GM21786 (cell line): ENCODE measurements around the gene HEXD.
"Not testable (repeated sequence)": the region's sequence is repeated elsewhere in the genome, so short reads cannot be mapped to it uniquely, and the experiment has no call there.

Experiments used
- ATAC-seq: cut with Tn5 transposase; IDR thresholded peaks from one replicate; pipeline ENCODE4 v1.9.1; 2021; ENCODE audit not compliant: unreplicated experiment

HEXD gene

DNA sequence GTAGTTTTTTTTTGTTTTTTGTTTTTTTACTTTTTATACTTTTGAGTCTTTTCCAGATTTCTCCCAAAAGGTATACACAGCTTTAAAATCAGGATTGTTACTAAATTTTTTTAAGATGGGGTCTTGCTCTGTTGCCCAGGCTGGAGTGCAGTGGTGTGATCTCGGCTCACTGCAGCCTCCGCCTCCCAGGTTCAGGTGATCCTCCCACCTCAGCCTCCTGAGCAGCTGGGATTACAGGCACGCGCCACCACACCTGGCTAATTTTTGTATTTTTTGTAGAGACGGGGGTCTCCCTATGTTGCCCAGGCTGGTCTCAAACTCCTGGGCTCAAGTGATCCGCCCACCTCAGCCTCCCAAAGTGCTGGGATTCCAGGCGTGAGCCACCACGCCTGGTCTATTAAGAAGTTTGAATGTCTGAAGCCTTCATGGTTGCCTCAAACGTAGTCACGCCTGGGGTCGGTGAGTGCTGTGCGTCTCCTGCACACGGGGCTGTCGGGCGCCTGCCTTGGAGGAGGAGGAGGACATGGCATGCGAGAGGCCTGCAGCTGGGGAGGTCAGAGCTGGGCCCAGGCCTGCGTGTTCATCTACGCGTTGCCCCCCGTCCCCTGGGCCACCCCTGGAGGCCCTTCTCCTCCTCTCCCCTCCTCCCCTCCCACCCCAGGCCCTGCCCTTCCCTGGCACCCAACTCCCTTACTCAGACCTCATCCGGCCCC is 35.8 kb upstream of the HEXD start:
- not testable (repeated sequence) for ATAC-seq

- no peak for ATAC-seq
Observed at GRCh38 chr17:82382933-82383255, 35.3 kb upstream of the HEXD start.

DNA sequence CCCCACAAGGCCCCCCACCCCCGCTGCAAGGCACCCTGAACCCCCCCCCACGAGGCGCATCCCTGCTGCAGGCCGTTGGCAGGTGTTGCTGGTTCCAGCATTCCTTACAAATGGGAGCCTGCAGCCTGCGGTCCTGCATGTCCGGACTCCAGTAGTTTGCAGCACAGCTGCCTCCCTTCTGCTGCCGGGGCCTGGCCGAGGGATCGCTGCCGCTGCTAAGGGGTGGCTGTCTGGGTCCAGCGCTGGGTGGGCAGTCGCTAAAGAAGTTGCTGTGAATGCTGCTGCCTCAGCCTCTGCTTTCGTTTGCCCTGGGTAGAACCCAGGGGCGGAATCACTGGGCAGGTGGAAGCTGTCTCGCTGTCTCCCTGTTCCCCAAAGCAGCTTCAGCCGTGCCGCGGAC is 34.7 kb upstream of the HEXD start:
- no peak for ATAC-seq

DNA sequence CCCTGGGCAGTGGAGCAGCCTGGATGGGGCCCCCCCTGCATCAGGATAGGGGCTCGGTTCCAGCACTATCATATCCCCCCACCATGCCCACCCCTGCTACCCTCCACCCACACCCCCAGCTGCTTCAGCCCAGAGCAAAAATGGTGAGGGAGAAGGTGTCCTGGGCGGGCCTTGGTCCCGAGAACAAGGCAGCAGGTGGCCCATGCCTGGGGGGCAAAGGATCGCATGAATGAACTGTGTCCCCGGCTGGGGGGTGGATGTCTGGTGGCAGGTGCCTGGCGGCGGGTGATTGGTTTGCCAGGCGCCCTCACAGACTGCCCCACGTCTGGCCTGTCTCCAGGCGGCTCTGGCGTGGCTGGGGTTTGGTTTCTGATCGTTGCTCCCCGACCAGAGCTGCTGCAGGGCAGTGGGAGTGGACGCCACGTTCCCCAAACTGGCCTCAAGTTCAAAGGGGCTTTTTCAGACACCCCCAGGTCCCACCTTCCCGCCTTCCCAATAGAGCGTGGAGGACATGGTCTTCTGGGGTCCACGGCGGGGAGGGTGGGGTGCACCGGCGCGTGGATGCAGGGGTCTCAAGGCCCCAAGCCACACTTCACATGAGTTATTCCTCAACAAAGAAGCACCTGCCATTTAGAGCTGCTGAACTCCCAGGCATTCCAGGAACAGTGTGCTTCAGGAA is 34.0 kb upstream of the HEXD start:
- no peak for ATAC-seq

DNA sequence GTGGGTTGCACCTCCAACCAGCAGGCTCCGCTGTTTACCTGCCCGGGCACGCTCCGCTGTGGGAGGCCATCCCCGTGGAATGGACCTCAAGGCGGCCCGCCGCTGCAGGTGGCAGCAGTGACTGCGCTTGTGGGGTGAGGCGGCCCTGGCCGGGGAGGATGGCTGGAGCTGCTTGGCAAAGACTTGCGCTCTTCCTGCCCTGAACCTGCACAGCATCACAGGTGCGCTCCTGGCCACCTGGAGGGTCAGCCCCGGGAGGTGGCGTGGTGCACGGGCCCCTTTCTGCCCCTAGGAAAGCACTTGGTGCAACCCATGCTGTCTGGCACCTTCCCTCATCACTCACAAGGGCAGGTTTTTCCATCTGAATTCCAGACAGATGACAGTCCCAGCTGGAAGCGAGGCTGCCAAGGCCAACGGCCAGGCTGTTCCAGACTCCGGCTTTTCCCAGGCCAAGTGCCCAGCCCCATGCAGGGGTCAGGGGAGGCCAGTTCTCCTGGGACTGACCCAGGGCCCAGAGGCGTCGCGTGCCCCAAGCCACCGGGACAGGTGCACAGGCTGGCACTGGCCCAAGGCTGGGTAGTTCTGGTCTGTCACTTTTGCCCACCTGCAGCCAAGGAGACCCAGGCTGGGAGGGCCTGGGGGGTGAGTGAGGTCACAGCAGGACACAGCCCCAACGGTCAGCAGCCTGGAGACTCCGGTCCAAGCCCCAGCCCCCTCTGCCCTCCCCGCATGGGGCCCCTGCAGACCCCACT is 33.2 kb upstream of the HEXD start:
- no peak for ATAC-seq

GRCh38 chr17:82385559-82386254 is 32.4 kb upstream of the HEXD start:
- no peak for ATAC-seq

DNA sequence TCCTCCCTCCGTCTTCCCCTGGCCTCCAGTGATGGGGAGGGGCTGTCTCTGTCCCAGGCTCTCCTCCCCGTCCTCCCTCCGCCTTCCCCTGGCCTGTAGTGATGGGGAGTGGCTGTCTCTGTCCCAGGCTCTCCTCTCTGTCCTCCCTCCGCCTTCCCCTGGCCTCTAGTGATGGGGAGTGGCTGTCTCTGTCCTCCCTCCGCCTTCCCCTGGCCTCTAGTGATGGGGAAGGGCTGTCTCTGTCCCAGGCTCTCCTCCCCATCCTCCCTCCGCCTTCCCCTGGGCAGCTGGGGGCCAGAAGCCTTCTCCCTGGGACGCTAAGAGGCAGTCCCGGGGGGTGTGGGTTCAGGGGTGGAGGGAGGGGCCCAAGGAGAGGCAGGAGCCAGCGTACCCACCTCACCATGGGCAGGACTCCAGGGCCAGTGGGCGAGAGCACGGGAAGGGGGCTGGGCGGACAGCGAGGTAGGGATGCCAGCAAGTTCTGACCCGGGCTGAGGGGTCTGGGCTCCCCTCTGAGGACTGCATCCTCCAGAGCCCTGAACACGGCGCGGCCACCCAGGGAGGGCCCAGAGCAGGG is 31.8 kb upstream of the HEXD start:
- no peak for ATAC-seq

- no peak for ATAC-seq
Observed at GRCh38 chr17:82386881-82387704, 31.1 kb upstream of the HEXD start.

GRCh38 chr17:82387705-82388106 is 30.4 kb upstream of the HEXD start:
- no peak for ATAC-seq

DNA sequence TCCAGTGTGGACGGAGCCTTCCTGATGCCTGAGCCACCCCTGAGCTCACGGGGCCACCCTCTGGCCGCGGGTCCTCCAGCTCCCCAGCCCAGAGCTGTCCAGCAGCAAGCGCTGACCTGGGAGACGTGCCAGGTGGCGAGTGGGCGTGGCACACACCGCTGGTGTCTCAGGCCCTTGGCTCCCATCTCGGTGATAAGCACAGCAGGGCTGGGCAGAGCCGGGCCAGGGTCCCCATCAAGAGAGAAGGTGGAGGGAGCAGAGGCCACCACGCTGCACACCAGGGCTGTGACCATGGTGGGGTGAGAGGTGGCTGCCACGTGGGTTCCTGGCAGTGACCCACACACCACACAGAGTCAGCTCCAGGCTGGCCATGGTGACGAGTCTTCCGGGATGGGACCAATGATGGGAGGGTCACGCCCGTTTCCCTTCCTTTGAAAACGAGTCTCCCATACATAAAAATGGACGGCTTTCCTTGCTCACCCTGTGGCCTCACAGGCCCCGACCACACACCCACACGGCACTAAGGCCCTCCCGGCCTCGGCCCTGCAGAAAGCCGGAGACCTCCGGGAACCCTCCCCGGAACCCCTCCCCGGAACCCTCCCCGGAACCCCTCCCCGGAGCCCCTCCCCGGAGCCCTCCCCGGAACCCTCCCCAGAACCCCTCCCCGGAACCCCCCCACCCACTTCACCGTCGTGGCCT is 29.8 kb upstream of the HEXD start:
- no peak for ATAC-seq

GRCh38 chr17:82388922-82389283 is 29.2 kb upstream of the HEXD start:
- ATAC-seq: no peak

GRCh38 chr17:82389379-82389778 is 28.8 kb upstream of the HEXD start:
- ATAC-seq: no peak

DNA sequence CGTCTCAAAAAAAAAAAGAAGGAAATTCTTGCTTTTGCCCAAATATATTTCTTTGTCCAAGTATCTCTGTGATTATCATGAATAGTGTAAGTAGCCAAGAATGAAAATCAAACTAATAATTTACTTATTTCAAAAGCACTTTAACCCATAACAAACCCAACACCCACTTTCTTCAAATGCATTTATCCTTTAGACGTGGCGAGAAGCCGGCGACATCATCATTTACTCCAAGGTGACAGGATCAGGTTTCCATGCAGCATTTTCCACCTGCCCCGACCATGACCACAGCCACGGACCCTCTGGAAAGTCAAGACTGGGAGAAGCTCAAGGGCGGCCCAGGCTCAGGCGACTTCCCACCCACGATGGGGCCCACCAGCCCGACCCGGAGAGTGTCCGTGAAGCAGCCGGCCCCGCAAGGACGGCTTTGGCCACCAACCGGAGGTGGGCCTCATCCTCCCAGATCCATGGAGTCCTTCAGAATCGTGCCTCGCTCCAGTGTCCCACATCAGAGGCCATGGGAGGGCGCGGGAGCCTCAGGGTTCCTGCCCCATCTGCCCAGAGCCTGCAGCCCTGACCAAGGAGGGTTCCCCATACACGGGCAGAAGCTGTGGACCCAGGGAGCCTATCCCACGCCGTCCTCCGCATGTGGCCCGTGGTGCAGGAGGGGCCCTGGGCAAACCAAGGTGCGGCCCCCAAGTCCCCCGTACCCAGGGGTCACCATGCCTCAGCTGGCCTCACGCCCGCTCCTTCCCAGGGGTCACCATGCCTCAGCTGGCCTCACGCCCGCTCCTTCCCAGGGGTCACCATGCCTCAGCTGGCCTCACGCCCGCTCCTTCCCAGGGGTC is 27.9 kb upstream of the HEXD start:
- ATAC-seq: no peak

GRCh38 chr17:82390860-82391435 is 27.2 kb upstream of the HEXD start:
- no peak for ATAC-seq

GRCh38 chr17:82391496-82392066 is 26.6 kb upstream of the HEXD start:
- no peak for ATAC-seq

- ATAC-seq: no peak
Observed at GRCh38 chr17:82392209-82392920, 25.8 kb upstream of the HEXD start.

DNA sequence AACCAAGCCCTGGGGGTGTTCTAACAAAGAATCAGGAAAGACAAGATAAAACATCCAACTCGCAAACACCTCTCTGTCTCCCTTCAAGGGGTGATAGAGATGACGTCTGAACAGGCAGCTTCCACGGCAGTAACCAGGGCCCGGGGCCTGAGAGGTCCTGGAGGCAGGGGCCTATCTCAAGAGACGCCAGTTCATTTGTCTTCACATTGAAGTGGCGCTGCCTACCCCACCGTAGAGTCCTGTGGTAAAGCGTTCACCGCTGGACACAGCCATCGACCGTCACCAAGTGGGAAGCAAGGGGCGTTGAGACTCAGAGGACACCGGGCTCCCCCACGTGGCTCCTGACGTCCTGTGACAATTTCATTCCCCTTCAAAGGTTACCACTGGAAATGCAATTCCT is 25.2 kb upstream of the HEXD start:
- ATAC-seq: no peak

- no peak for ATAC-seq
Observed at GRCh38 chr17:82394278-82394677, 23.9 kb upstream of the HEXD start.
